Esophagus squamous epithelium (tissue), 5 donors: ENCODE measurements around the gene IFNGR1. TPM values are rescaled to one million over a fixed set of nuclear protein-coding genes. Genes with fewer than 3 reads are reported as not detected.

ENCODE experiments used
- DNase-seq: peaks from one replicate; lab custom pipeline; 2025; lab: John Stamatoyannopoulos, UW
- H3K27ac ChIP-seq, 4 donors: fragments of 200-600 bp; sonication (generic); one replicate each; pipeline ENCODE4 v1.5.1; 2016 to 2019; ENCODE audit warnings: mild to moderate bottlenecking in 1 of 4
- H3K27me3 ChIP-seq, 4 donors: fragments of 200-600 bp; sonication (generic); 1 replicate in 3 of 4; 2 replicates in 1 of 4; pipeline versions ENCODE4 v1.5.1 to v1.6.0; 2017 to 2021; ENCODE audit warnings: antibody characterized with exemption in 1 of 4
- H3K36me3 ChIP-seq, 3 donors: fragments of 200-600 bp; sonication (generic); one replicate each; pipeline ENCODE4 v1.5.1; 2016 to 2019
- H3K4me1 ChIP-seq, 3 donors: fragments of 200-600 bp; sonication (generic); one replicate each; pipeline ENCODE4 v1.5.1; 2017 to 2019
- H3K4me3 ChIP-seq, 4 donors: fragments of 200-600 bp; sonication (generic); 1 replicate in 3 of 4; 2 replicates in 1 of 4; pipeline ENCODE4 v1.5.1; 2016 to 2019; ENCODE audit warnings: mild to moderate bottlenecking in 2 of 4, moderate library complexity in 1 of 4
- H3K9me3 ChIP-seq, 3 donors: fragments of 200-600 bp; sonication (generic); one replicate each; pipeline ENCODE4 v1.5.1; 2016 to 2019
- POLR2A ChIP-seq, 4 donors: fragments of 450-650 bp; IDR thresholded peaks; one replicate each; pipeline ENCODE4 v1.6.1; 2017; ENCODE audit warnings: antibody characterized with exemption in 4 of 4, mild to moderate bottlenecking in 4 of 4, moderate library complexity in 3 of 4
- WGBS, 2 donors: methylation state at CpG; one replicate each; pipeline ENCODE4 v1.1.5; 2018; 5-methylcytosine and 5-hydroxymethylcytosine counted together
- intact Hi-C: fragments of 100-400 bp; cut with DNase I; formaldehyde crosslinking; loops from one replicate; pipeline ENCODE4 v1.15.0; 2022
- total RNA-seq, 4 donors: library from RNA; depleted of rRNA; stranded (reverse); fragments of >200 nt; gene quantifications; one replicate each; pipeline ENCODE4 v1.1.0, GENCODE V29; 2016
- TF ChIP-seq, protein P1 (sequence below), 6 experiments: fragments of 450-650 bp in 4 of 6; fragments of 200-600 bp in 2 of 6; sonication (generic) in 2 of 6; IDR thresholded peaks; one replicate each; pipeline ENCODE4 v1.5.1; 2016 to 2019; ENCODE audit warnings: antibody characterized with exemption in 6 of 6, mild to moderate bottlenecking in 4 of 6, moderate library complexity in 4 of 6
- donor health status: DM: yes; HTN: yes; CAD: no.

The IFNGR1 gene
- total RNA-seq, 4 donors from 2014 or later = 33.8 to 96.8 (median 84.8) TPM

DNA sequence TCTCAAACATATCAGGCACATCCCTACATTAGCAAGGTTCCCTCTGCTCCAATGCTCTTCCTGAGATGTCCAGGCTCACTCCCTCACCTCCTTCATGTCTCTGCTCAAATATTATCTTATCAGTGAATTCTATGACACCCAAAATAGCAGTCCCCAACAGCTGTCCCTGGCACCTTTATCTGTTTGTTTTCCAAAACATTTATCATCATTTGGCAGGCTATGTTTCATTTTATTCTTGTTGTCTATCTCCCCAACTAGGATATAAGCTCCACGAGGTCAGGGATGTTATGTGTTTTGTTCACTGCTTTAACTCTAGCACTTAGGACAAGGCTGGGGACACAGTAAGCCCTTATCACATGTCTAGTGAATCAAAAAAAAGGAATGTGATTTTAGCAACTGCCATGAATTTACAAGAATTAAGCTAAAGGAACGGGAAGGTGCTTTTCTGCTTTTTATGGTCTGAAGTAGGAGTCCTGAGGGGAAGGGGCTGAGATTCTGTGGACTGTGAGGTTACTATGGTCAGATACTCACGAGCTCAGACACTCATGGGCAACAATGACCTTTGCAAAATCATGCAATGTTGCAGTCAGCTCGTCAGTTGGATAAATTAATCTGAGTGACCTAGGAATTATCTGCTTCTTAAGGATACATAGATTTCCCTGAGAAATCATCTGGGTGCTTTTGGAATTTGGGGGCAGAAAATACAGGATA lies 43.9 kb downstream of the IFNGR1 start:
- no peak for TF ChIP-seq POLR2A (IDR thresholded peaks at IDR 0.05)
- TF ChIP-seq, protein P1, sequence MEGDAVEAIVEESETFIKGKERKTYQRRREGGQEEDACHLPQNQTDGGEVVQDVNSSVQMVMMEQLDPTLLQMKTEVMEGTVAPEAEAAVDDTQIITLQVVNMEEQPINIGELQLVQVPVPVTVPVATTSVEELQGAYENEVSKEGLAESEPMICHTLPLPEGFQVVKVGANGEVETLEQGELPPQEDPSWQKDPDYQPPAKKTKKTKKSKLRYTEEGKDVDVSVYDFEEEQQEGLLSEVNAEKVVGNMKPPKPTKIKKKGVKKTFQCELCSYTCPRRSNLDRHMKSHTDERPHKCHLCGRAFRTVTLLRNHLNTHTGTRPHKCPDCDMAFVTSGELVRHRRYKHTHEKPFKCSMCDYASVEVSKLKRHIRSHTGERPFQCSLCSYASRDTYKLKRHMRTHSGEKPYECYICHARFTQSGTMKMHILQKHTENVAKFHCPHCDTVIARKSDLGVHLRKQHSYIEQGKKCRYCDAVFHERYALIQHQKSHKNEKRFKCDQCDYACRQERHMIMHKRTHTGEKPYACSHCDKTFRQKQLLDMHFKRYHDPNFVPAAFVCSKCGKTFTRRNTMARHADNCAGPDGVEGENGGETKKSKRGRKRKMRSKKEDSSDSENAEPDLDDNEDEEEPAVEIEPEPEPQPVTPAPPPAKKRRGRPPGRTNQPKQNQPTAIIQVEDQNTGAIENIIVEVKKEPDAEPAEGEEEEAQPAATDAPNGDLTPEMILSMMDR (IDR thresholded peaks at IDR 0.05) = no peak
- H3K9me3 ChIP-seq = peaks cover 0 to 2% (median 0%) of the 10 kb centered on the region in 3 donors
- H3K4me3 ChIP-seq = no peak overlapping the region
- intact Hi-C loops = no loop called here
- DNase-seq = no peak
- H3K27ac ChIP-seq = no peak overlapping the region
- H3K4me1 ChIP-seq = peaks cover 0 to 6% (median 0%) of the 10 kb centered on the region in 3 donors
- no peaks in the 10 kb centered on the region for H3K36me3 ChIP-seq
- WGBS, 2 donors = 59 to 74% methylated on average over 4 of the region's 4 CpGs
- H3K27me3 ChIP-seq = no peaks in the 10 kb centered on the region

DNA sequence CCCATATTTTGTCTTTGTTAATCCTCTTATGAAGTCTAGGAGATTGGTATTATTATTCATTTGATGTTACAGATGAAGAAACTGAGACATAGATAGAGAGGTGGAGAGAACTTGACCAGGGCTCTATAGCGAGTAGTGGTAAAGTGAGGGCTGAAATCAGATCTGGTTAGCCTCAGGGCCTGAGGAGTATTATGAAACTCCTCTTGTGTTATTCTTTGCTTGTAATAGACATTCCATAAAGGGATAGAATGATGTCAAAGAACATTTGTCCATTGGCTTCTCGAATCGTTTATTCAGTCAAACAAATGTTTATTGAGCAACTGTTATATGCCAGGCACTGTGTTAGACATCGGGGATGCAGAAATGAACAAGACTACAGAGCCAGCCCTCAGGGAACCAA lies 45.7 kb downstream of the IFNGR1 start, which contains the start of gene IL22RA2:
TSS of gene IL22RA2 (minus strand) at position 144 of the 400 bp plus-strand sequence. CDS start 11,895 bp downstream, outside the sequence.
- H3K9me3 ChIP-seq = no peaks in the 10 kb centered on the region
- H3K27ac ChIP-seq = no peak within 1 kb of the TSS
- intact Hi-C loops = no loop called here
- WGBS, 2 donors = 81 to 97% methylated on average over 4 of the region's 4 CpGs
- no peaks in the 10 kb centered on the region for H3K27me3 ChIP-seq
- no peak for DNase-seq
- H3K4me3 ChIP-seq = no peak within 1 kb of the TSS
- no peaks in the 10 kb centered on the region for H3K36me3 ChIP-seq
- H3K4me1 ChIP-seq = peaks cover 0 to 6% (median 0%) of the 10 kb centered on the region in 3 donors
- no peak for TF ChIP-seq POLR2A (IDR thresholded peaks at IDR 0.05)
- TF ChIP-seq, protein P1 (IDR thresholded peaks at IDR 0.05) = no peak

DNA sequence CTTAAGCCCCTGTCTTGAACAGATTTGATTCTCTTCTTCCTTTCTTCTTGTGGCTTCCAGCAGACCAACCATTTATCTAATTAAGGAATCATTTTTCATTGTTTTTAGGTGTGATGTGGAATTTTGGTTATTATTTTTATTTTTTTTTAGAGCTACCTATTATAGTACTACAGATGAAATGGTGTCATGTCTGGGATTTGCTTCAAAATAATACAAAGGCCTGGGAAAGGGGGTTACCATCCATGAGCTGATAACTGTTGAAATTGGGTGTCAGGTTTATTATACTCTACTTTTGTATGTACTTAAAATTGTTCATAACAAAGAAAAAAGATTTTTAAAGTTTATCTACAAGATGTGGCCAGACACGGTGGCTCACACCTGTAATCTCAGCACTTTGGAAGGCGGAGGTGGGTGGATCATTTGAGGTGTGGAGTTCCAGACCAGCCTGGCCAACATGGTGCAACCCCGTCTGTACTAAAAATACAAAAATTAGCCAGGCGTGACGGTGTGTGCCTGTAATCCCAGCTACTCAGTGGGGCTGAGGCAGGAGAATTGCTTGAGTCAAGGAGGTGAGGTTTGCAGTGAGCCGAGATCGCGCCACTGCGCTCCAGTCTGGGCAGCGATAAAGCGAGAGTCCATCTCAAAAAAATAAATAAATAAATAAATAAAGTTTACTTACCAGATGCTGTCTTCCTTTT lies 46.3 kb downstream of the IFNGR1 start:
- TF ChIP-seq POLR2A (IDR thresholded peaks at IDR 0.05) = no peak
- TF ChIP-seq, protein P1 (IDR thresholded peaks at IDR 0.05) = no peak
- H3K27ac ChIP-seq = no peak overlapping the region
- H3K4me1 ChIP-seq = peaks cover 0 to 6% (median 0%) of the 10 kb centered on the region in 3 donors
- no peak overlapping the region for H3K4me3 ChIP-seq
- WGBS, 2 donors = 87 to 92% methylated on average over 11 of the region's 11 CpGs
- H3K9me3 ChIP-seq = no peaks in the 10 kb centered on the region
- no peak for DNase-seq
- no peaks in the 10 kb centered on the region for H3K36me3 ChIP-seq
- no peaks in the 10 kb centered on the region for H3K27me3 ChIP-seq
- intact Hi-C loops = no loop called here

DNA sequence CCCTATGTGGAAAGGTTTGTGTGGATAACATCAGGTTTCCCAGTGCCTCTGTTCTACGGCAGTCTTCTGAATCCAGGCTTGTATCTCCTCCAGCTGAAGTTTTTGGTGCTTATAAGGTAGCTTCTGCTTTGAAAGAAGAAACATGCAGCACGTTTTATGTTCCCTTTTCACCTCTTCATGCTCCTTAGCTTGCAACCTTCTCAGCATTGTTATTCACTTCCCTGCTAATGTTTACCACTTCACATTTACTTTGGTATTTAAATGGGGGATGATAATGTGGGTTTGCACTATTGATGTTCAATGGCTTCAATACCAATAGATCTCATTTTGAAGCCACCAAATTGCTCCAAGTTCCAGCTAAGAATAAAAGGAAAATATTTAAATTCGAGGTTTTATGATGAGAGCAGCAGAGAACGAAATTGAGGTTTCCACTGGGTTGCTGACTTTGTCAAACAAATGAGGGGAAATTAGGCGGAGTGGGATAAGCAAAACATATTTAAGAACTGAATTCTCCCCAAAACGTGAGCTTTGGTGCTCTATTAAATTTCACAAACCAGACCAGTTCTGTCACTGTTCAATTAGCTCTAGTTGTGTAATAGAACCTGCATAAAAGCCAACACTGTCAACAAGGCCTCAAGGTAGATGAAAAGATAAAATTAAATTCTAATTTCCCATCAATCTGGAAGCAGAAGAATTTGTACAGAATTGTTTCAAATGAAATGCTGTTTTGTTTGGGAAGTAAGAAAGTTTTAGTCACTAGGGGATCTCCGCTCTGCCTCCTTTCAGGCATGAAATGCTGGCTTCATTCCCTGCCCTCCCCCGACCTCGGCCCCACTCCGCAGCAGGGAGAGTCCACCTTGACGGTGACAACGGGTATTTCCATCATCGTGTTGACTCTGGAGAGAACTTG lies 47.1 kb downstream of the IFNGR1 start:
- Histone ChIP-seq H3K4me1 (peaks cover 0 to 6% (median 0%) of the 10 kb centered on the region in 3 donors), H3K27ac (no peak overlapping the region), H3K36me3 (no peaks in the 10 kb centered on the region), H3K9me3 (no peaks in the 10 kb centered on the region), H3K4me3 (no peak overlapping the region), H3K27me3 (no peaks in the 10 kb centered on the region)
- DNase-seq = no peak
- no peak for TF ChIP-seq POLR2A (IDR thresholded peaks at IDR 0.05)
- TF ChIP-seq, protein P1 (IDR thresholded peaks at IDR 0.05) = no peak
- intact Hi-C loops = no loop called here
- WGBS, 2 donors = 50 to 54% methylated on average over 13 of the region's 13 CpGs
